HG03565 (cell line): Measurements from ENCODE around the gene CTAGE6.
"Not testable (repeated sequence)": the region's sequence is repeated elsewhere in the genome, so short reads cannot be mapped to it uniquely, and the experiment has no call there.

Experiments
- ATAC-seq: cut with Tn5 transposase; IDR thresholded peaks from one replicate; pipeline ENCODE4 v1.9.1; 2021; ENCODE audit warnings: mild to moderate bottlenecking, moderate library complexity; ENCODE audit not compliant: unreplicated experiment

CTAGE6 gene

GRCh38 chr7:143720335-143720734 is 37.2 kb downstream of the CTAGE6 start:
- ATAC-seq = not testable (repeated sequence)

GRCh38 chr7:143715543-143716193 is 41.8 kb downstream of the CTAGE6 start:
- not testable (repeated sequence) for ATAC-seq

- not testable (repeated sequence) for ATAC-seq
Observed at GRCh38 chr7:143714581-143715454, 42.7 kb downstream of the CTAGE6 start.

GRCh38 chr7:143712381-143712780 is 45.1 kb downstream of the CTAGE6 start:
- not testable (repeated sequence) for ATAC-seq

- ATAC-seq = not testable (repeated sequence)
Observed at GRCh38 chr7:143711727-143712324, 45.7 kb downstream of the CTAGE6 start.

GRCh38 chr7:143709895-143710294 is 47.6 kb downstream of the CTAGE6 start:
- not testable (repeated sequence) for ATAC-seq
